ENCODE data around the gene CHPT1.

GRCh38 chr12:101695706-101696105 lies 1.7 kb upstream of the CHPT1 start:
- TF ChIP-seq POLR2AphosphoS5 (IDR thresholded peaks at IDR 0.05) (no peak), EP300 (IDR thresholded peaks at IDR 0.05) (no peak), CTCF (IDR thresholded peaks at IDR 0.05) (no peak)

Data from gastroesophageal sphincter (tissue), 3 donors.